Measurements from ENCODE around the gene ZNRF2.

Gene ZNRF2

GRCh38 chr7:30308389-30308788, 24.0 kb downstream of the ZNRF2 start:
- Histone ChIP-seq H3K36me3 (ENCODE audit: control insufficient read depth, insufficient read depth, low read length) (no peaks in the 10 kb centered on the region), H3K27me3 (replicated peaks; ENCODE audit: control insufficient read depth, insufficient read depth, low read length) (no peaks in the 10 kb centered on the region), H3K4me3 (replicated peaks; ENCODE audit: low read depth, low read length) (no peak overlapping the region)
- no peak for DNase-seq (ENCODE audit: extremely low read depth, insufficient read length)
- no peak for TF ChIP-seq CTCF (IDR thresholded peaks at IDR 0.05; ENCODE audit: insufficient read depth, low read length, poor library complexity, severe bottlenecking)

DNA sequence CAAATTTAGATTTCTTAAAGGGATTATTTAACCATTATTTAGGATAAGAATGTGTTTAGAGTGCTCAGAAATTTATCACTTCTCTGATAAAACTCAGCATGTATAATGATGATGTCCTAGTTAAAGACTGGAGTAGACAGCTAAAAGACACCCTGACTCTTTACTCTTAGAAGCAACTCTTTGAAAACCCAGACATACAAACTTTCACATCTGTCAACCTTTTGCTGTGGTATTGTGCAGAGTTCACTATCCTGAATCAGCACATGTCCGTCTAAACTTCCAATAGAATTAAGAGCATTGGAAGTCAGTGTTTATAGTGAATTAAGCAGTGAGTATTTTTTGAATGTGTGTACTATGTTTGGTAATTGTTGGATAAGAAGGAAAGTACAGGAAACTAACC, 24.9 kb downstream of the ZNRF2 start:
- no peak for DNase-seq (ENCODE audit: extremely low read depth, insufficient read length)
- Histone ChIP-seq H3K4me3 (replicated peaks; ENCODE audit: low read depth, low read length) (no peak overlapping the region), H3K27me3 (replicated peaks; ENCODE audit: control insufficient read depth, insufficient read depth, low read length) (no peaks in the 10 kb centered on the region), H3K36me3 (ENCODE audit: control insufficient read depth, insufficient read depth, low read length) (no peaks in the 10 kb centered on the region)
- TF ChIP-seq CTCF (IDR thresholded peaks at IDR 0.05; ENCODE audit: insufficient read depth, low read length, poor library complexity, severe bottlenecking): no peak

GRCh38 chr7:30309842-30310435, 25.5 kb downstream of the ZNRF2 start:
- H3K4me3 ChIP-seq (replicated peaks; ENCODE audit: low read depth, low read length): no peak overlapping the region
- TF ChIP-seq CTCF (IDR thresholded peaks at IDR 0.05; ENCODE audit: insufficient read depth, low read length, poor library complexity, severe bottlenecking): no peak
- no peaks in the 10 kb centered on the region for H3K36me3 ChIP-seq (ENCODE audit: control insufficient read depth, insufficient read depth, low read length)
- DNase-seq (ENCODE audit: extremely low read depth, insufficient read length): no peak
- H3K27me3 ChIP-seq (replicated peaks; ENCODE audit: control insufficient read depth, insufficient read depth, low read length): no peaks in the 10 kb centered on the region

GRCh38 chr7:30310674-30311362, 26.4 kb downstream of the ZNRF2 start:
- Histone ChIP-seq H3K36me3 (ENCODE audit: control insufficient read depth, insufficient read depth, low read length) (no peaks in the 10 kb centered on the region), H3K27me3 (replicated peaks; ENCODE audit: control insufficient read depth, insufficient read depth, low read length) (no peaks in the 10 kb centered on the region), H3K4me3 (replicated peaks; ENCODE audit: low read depth, low read length) (no peak overlapping the region)
- DNase-seq (ENCODE audit: extremely low read depth, insufficient read length): no peak
- TF ChIP-seq CTCF (IDR thresholded peaks at IDR 0.05; ENCODE audit: insufficient read depth, low read length, poor library complexity, severe bottlenecking): no peak

DNA sequence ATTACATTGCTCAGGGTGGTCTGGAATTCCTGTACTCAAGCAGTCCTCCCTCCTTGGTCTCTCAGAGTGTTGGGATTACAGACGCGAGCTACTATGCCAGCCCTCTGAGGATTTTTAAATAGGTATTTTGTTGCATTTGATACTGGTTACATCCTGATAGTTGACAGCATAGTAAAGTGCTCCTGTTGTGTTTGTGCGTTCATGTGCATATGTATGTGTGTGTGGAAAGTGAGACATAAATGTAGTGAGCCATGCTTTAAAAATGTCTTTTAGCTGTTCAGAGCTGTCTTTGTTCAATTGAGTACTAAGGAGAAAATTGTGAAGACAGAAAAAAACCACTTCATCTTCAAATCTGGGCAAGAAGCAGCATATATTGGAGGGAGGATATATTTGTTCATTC, 27.8 kb downstream of the ZNRF2 start:
- Histone ChIP-seq H3K36me3 (ENCODE audit: control insufficient read depth, insufficient read depth, low read length) (no peaks in the 10 kb centered on the region), H3K27me3 (replicated peaks; ENCODE audit: control insufficient read depth, insufficient read depth, low read length) (no peaks in the 10 kb centered on the region), H3K4me3 (replicated peaks; ENCODE audit: low read depth, low read length) (no peak overlapping the region)
- TF ChIP-seq CTCF (IDR thresholded peaks at IDR 0.05; ENCODE audit: insufficient read depth, low read length, poor library complexity, severe bottlenecking): no peak
- no peak for DNase-seq (ENCODE audit: extremely low read depth, insufficient read length)

All from GM06990 (cell line).